ENCODE measurements around the gene RAB13. TPM values are rescaled to one million over a fixed set of nuclear protein-coding genes. Genes with fewer than 3 reads are reported as not detected.

The RAB13 gene
- total RNA-seq, 1 donor, result 103 TPM

DNA sequence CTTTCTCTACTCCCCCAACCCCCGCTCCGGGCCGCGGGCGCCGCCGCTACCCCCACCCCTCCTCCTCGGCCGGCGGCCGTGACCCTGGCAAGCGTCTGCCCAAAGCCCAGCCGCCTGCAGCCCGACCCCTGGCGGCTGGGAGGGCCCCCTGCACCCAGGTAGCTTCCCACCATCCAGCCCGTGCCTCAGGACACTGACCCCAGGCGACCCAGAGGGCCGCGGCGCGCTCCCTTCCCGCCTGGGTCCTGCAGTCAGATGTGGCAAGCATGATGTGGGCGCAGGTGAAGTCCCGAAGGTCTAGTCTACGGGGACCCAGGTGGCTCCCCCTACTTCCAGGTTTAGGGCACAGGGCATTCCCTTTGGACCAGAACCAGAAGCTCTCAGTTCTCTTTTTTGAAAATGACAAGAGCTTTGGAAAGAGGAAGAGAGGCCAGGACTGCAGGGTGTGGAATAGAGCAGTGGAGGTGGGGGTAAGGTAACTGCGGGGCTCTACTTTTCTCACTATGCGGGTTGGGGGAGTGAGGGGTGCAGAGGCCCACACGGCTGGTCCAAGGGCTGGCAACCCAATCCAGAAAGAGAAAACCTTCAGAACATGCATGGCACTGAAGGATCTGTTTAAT is 39.4 kb downstream of the RAB13 start, which contains the start of gene DENND4B:
Gene DENND4B, minus strand, starts transcription at position 97 of the 620 bp plus-strand sequence. CDS start 2,344 bp downstream, outside the sequence.
- peak; percentile 66 for DNase-seq (ENCODE audit: low read depth)
- TF ChIP-seq, protein P1, sequence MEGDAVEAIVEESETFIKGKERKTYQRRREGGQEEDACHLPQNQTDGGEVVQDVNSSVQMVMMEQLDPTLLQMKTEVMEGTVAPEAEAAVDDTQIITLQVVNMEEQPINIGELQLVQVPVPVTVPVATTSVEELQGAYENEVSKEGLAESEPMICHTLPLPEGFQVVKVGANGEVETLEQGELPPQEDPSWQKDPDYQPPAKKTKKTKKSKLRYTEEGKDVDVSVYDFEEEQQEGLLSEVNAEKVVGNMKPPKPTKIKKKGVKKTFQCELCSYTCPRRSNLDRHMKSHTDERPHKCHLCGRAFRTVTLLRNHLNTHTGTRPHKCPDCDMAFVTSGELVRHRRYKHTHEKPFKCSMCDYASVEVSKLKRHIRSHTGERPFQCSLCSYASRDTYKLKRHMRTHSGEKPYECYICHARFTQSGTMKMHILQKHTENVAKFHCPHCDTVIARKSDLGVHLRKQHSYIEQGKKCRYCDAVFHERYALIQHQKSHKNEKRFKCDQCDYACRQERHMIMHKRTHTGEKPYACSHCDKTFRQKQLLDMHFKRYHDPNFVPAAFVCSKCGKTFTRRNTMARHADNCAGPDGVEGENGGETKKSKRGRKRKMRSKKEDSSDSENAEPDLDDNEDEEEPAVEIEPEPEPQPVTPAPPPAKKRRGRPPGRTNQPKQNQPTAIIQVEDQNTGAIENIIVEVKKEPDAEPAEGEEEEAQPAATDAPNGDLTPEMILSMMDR (IDR thresholded peaks at IDR 0.05; ENCODE audit: insufficient read depth, low read length), result peak; percentile 93
- H3K4me3 ChIP-seq (ENCODE audit: low read depth, low read length), result peak within 1 kb of the TSS; percentile 86

DNA sequence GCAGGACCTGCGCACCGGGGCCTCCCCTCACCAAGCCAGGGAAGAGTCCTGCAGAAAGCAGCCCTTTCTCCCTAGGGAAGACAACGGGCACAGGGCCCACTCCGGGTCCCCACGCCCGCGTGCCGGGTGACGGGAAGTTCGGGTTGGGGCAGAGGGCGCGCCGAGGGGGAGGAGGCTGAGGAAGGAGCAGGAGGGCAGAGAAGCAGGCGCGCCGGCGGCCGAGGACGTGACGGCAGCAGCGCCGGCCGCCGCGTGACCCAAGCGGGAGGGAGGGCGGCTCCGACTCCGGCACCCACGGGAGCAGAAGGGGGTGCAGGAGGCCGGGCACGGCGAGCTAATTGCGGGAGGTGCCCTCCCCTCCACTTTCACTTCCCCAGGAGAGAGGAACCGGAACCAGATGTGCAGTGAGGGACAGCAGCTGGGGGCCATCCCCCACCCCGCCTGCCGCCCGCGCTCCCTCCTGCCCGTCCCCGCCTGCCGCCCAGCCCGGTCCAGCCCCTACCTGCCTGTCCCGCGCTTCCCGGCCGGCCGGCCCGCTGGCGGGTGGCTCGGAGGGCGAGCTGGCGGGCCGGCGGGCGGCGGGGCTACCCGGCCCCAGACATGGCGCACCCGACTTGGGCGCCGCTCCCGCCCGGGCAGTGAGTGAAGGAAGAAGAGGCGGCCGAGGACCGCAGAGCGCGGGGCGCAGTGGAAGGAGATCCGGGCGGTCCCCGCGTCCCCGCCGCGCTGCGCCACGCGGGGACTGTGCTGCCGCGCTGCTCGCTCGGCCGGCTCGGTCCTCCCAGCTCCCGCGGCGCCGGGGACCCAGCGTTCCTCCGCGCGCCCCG is 40.1 kb downstream of the RAB13 start:
- TF ChIP-seq, protein P1 (IDR thresholded peaks at IDR 0.05; ENCODE audit: insufficient read depth, low read length), result no peak
- DNase-seq (ENCODE audit: low read depth), result peak; percentile 65
- peak overlapping the region; percentile 86 for H3K4me3 ChIP-seq (ENCODE audit: low read depth, low read length)

DNA sequence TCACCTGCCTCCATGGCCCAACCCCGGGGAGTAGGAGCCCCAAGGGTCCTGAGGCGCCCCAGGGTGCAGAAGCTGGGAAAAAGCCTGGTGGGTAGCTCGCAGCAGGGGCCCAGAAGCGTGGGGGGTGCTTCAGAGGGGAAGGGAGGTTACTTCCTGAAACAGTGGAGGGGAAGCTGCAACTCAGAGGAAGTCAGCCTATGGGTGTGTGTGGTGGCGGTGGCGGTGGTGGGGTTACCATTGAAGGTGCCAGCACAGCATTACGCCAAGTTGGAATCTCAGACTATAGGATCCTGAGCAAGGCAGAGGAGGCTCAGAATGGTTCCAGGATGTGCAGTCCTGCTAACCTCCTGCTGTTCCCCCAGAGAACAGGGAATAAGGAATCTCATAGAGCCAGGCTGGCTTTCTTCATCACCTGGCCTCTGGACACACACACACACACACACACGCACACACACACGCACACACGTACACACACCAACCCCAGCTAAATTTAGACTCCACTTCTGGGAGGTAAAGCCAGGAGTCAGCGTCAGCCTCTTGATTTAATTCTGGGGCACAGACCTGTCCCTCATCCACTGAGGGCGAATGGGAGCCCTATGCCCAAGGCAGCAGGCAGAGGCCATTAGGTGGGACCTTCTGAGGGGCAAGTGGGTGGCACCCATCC is 40.9 kb downstream of the RAB13 start:
- peak; percentile 60 for DNase-seq (ENCODE audit: low read depth)
- peak overlapping the region; percentile 86 for H3K4me3 ChIP-seq (ENCODE audit: low read depth, low read length)
- TF ChIP-seq, protein P1 (IDR thresholded peaks at IDR 0.05; ENCODE audit: insufficient read depth, low read length), result no peak

DNA sequence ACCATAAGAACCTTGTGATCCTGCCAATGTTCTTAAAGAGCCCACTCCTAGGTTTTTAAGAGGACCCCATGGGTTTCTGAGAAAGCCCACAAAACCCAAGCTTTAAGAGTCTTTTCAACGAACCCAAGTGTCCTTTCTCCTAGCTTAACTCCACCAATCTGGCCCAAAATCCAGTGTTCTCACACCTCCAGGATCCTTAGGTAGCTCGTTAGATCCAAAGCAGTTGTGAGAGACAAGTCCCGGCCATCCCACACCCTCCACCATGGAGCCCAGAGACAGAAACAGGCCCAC is 41.4 kb downstream of the RAB13 start:
- peak overlapping the region; percentile 86 for H3K4me3 ChIP-seq (ENCODE audit: low read depth, low read length)
- no peak for DNase-seq (ENCODE audit: low read depth)
- TF ChIP-seq, protein P1 (IDR thresholded peaks at IDR 0.05; ENCODE audit: insufficient read depth, low read length), result no peak

DNA sequence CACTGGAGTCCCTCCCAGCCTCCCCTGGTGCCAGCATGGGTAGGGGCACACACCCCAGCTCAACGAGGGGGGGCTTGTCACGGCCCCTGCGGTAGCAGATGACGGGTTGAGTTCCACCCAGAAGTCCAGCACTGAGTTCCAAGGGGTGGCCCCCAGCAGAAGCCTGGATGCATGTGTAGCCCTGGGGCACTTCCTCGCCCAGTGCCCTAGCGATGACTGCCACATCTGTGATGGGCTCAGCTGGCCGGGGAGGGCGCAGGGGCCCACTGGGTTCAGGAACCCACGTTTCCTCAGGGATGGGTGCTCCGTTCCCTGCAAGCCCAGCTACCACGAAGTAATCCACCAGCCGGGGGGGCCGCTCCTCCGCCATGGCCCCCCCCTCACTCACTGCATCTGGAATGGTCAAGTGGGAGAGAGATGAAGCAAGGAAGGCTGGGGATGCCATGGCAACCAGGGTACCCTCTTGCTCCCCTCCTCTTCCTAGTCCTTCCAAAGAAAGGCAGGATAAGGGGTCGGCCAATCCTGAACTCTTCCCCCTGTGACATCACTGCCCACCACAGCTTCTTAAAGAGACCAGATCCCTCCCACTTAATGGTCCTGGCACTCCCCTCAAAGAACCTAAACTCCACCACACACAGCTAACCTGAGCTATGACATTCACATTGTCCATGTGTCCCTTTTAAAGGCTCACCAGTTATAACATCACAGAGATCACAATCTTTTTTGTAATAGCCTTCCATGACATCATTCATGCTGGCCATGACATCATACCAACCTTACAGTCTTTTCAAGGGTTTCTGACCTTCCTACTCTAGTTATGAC is 41.9 kb downstream of the RAB13 start:
- no peak overlapping the region for H3K4me3 ChIP-seq (ENCODE audit: low read depth, low read length)
- TF ChIP-seq, protein P1 (IDR thresholded peaks at IDR 0.05; ENCODE audit: insufficient read depth, low read length), result no peak
- DNase-seq (ENCODE audit: low read depth), result no peak

All from fibroblast of the aortic adventitia (primary cell).